Choroid plexus epithelial cell (primary cell): ENCODE results near the gene KLHL29.
A peak's percentile ranks its signal among the peaks of the same experiment; 100 is the strongest.

Experiments
- DNase-seq: peaks from one replicate; pipeline ENCODE4 v3.0.0-alpha.2; 2010; ENCODE audit warnings: low read depth
- H3K4me3 ChIP-seq: 2 replicates; pipeline ENCODE4 v1.5.1; 2011; ENCODE audit warnings: low read depth, mild to moderate bottlenecking, control low read depth, low read length, moderate library complexity
- CTCF ChIP-seq: conservative IDR thresholded peaks from 2 replicates; pipeline ENCODE4 v1.5.1; 2011; ENCODE audit warnings: low read depth, mild to moderate bottlenecking, control low read depth, inconsistent platforms, low read length, moderate library complexity

The KLHL29 gene

GRCh38 chr2:23414871-23415270 lies 29.9 kb downstream of the KLHL29 start:
- H3K4me3 ChIP-seq: no peak overlapping the region
- TF ChIP-seq CTCF: peak; percentile 38
- no peak for DNase-seq

- no peak for DNase-seq
- no peak for TF ChIP-seq CTCF
- H3K4me3 ChIP-seq: no peak overlapping the region
Measured at GRCh38 chr2:23417310-23417709, 32.3 kb downstream of the KLHL29 start.

GRCh38 chr2:23418056-23418455 lies 33.1 kb downstream of the KLHL29 start:
- H3K4me3 ChIP-seq: no peak overlapping the region
- no peak for DNase-seq
- TF ChIP-seq CTCF: no peak

- no peak overlapping the region for H3K4me3 ChIP-seq
- TF ChIP-seq CTCF: no peak
- peak; percentile 63 for DNase-seq
Measured at GRCh38 chr2:23418461-23418911, 33.5 kb downstream of the KLHL29 start.

- no peak for DNase-seq
- no peak overlapping the region for H3K4me3 ChIP-seq
- no peak for TF ChIP-seq CTCF
Measured at GRCh38 chr2:23419171-23420090, 34.5 kb downstream of the KLHL29 start.

- no peak for DNase-seq
- no peak for TF ChIP-seq CTCF
- no peak overlapping the region for H3K4me3 ChIP-seq
Measured at GRCh38 chr2:23420091-23420839, 35.3 kb downstream of the KLHL29 start.
